Cardiac muscle cell (in vitro differentiated cells and primary cell): ENCODE measurements around the gene HMGXB4. TPM values are rescaled to one million over a fixed set of nuclear protein-coding genes. Genes with fewer than 3 reads are reported as not detected.

ENCODE experiments used
- DNase-seq, 2 donors: peaks; one replicate each; pipeline versions ENCODE4 v3.0.0 to v3.0.0-alpha.2; 2010 to 2017; ENCODE audit warnings: low read depth in 1 of 2, low spot score in 1 of 2
- H3K27ac ChIP-seq: fragments of 200-600 bp; sonication (generic); 2 replicates; pipeline ENCODE4 v1.5.1; 2016
- H3K27me3 ChIP-seq: fragments of 200-600 bp; sonication (generic); 2 replicates; pipeline ENCODE4 v1.6.0; 2016; ENCODE audit warnings: control low read depth
- H3K36me3 ChIP-seq: fragments of 200-600 bp; sonication (generic); 2 replicates; pipeline ENCODE4 v1.5.1; 2016; ENCODE audit warnings: control low read depth
- H3K4me1 ChIP-seq: fragments of 200-600 bp; sonication (generic); 2 replicates; pipeline ENCODE4 v1.8.1; 2017; ENCODE audit warnings: low read depth, mild to moderate bottlenecking, mixed run types
- H3K4me3 ChIP-seq: fragments of 200-600 bp; sonication (generic); 2 replicates; pipeline ENCODE4 v1.5.1; 2016; ENCODE audit warnings: mild to moderate bottlenecking
- H3K9me3 ChIP-seq: fragments of 200-600 bp; sonication (generic); 2 replicates; pipeline ENCODE4 v1.5.1; 2017; ENCODE audit warnings: low read depth, mild to moderate bottlenecking, control low read depth
- polyA plus RNA-seq: library from polyadenylated mRNA; unstranded; fragments of >200 nt; fragmentation: Nextera tagmentation; extraction: Ambion mirVana; gene quantifications from 2 replicates; pipeline ENCODE4 v1.2.1, GENCODE V29; 2016
- total RNA-seq: library from RNA; depleted of rRNA; stranded (reverse); fragments of >200 nt; gene quantifications from 2 replicates; pipeline ENCODE4 v1.2.3, GENCODE V29; 2016
- TF ChIP-seq, protein P1 (sequence below): IDR thresholded peaks from 2 replicates; pipeline ENCODE4 v1.5.1; 2012; ENCODE audit warnings: low read depth, mild to moderate bottlenecking, low read length

HMGXB4 gene
- total and polyA plus RNA-seq, 2 experiments from 2014 or later: 16.8 to 17.7 TPM

GRCh38 chr22:35258191-35258988 is 1.1 kb downstream of the HMGXB4 start:
- H3K4me1 ChIP-seq: peaks cover 9% of the 10 kb centered on the region
- peaks cover 8% of the 10 kb centered on the region for H3K36me3 ChIP-seq
- TF ChIP-seq, protein P1, sequence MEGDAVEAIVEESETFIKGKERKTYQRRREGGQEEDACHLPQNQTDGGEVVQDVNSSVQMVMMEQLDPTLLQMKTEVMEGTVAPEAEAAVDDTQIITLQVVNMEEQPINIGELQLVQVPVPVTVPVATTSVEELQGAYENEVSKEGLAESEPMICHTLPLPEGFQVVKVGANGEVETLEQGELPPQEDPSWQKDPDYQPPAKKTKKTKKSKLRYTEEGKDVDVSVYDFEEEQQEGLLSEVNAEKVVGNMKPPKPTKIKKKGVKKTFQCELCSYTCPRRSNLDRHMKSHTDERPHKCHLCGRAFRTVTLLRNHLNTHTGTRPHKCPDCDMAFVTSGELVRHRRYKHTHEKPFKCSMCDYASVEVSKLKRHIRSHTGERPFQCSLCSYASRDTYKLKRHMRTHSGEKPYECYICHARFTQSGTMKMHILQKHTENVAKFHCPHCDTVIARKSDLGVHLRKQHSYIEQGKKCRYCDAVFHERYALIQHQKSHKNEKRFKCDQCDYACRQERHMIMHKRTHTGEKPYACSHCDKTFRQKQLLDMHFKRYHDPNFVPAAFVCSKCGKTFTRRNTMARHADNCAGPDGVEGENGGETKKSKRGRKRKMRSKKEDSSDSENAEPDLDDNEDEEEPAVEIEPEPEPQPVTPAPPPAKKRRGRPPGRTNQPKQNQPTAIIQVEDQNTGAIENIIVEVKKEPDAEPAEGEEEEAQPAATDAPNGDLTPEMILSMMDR: no peak
- H3K27ac ChIP-seq: peak overlapping the region; percentile 99
- peak overlapping the region; percentile 86 for H3K4me3 ChIP-seq
- H3K27me3 ChIP-seq: no peaks in the 10 kb centered on the region
- peak; percentile 30 to 43 for DNase-seq
- no peaks in the 10 kb centered on the region for H3K9me3 ChIP-seq

DNA sequence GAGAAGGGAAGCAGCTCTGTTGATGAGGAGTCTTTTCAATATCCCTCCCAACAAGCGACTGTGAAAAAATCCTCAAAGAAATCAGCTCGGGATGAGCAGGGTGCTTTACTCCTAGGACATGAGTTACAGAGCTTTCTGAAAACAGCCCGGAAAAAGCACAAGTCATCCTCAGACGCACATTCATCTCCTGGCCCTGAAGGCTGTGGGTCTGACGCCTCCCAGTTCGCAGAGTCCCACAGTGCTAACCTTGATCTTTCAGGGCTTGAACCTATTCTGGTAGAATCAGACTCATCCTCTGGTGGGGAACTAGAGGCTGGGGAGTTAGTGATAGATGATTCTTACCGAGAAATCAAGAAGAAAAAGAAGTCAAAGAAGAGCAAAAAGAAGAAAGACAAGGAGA is 7.7 kb downstream of the HMGXB4 start:
- no peak overlapping the region for H3K27ac ChIP-seq
- TF ChIP-seq, protein P1: no peak
- H3K27me3 ChIP-seq: no peaks in the 10 kb centered on the region
- DNase-seq: no peak
- H3K4me3 ChIP-seq: no peak overlapping the region
- no peaks in the 10 kb centered on the region for H3K9me3 ChIP-seq
- peaks cover 57% of the 10 kb centered on the region for H3K36me3 ChIP-seq
- H3K4me1 ChIP-seq: no peaks in the 10 kb centered on the region

DNA sequence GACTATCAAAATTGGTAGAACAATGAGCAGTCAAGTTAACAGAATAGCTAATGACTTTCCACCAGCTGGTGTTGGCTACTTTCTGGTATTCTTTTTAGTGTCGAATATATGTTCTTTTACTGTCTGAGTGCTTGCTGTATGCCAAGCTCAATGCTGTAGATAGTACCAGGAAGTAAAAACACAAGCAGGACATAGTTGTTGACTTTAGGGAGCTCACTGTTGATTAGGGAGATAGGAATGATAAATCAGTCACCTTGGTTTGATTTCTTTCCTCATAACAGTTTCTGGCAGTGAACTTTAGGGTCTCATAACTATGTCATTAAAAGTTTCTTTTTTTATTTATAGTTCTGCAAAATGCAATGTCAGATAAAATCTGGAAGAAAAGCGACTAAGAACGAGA is 9.0 kb downstream of the HMGXB4 start:
- H3K27me3 ChIP-seq: no peaks in the 10 kb centered on the region
- H3K36me3 ChIP-seq: peaks cover 59% of the 10 kb centered on the region
- no peak overlapping the region for H3K27ac ChIP-seq
- H3K4me1 ChIP-seq: no peaks in the 10 kb centered on the region
- H3K9me3 ChIP-seq: no peaks in the 10 kb centered on the region
- no peak for DNase-seq
- TF ChIP-seq, protein P1: no peak
- no peak overlapping the region for H3K4me3 ChIP-seq

DNA sequence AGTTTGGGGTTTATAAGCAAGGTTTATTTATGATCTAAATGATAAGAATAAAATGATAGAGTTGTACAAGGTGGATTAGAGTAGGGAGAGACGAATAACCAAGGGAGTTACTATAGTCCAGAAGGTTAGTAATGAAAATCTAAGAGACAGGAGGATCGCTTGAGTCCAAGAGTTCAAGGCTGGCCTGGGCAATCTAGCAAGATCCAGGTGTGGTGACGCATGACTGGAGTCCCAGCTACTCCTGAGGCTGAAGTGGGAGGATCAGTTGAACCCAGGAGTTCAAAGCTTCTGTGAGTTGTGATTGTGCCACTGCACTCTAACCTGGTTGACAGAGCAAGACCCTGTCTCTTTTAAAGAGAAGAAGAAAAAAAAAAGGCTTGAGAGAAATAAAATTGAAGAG is 12.3 kb downstream of the HMGXB4 start:
- H3K9me3 ChIP-seq: no peaks in the 10 kb centered on the region
- TF ChIP-seq, protein P1: no peak
- no peak overlapping the region for H3K27ac ChIP-seq
- DNase-seq: no peak
- H3K27me3 ChIP-seq: no peaks in the 10 kb centered on the region
- peaks cover 43% of the 10 kb centered on the region for H3K36me3 ChIP-seq
- no peak overlapping the region for H3K4me3 ChIP-seq
- H3K4me1 ChIP-seq: no peaks in the 10 kb centered on the region

GRCh38 chr22:35274154-35274871 is 17.0 kb downstream of the HMGXB4 start:
- Histone ChIP-seq H3K27ac (no peak overlapping the region), H3K4me1 (no peaks in the 10 kb centered on the region), H3K27me3 (no peaks in the 10 kb centered on the region), H3K36me3 (peaks cover 14% of the 10 kb centered on the region), H3K4me3 (no peak overlapping the region), H3K9me3 (no peaks in the 10 kb centered on the region)
- TF ChIP-seq, protein P1: no peak
- DNase-seq: no peak
